8988T (cell line): ENCODE data around the gene CARD14.
"Not testable (repeated sequence)": the region's sequence is repeated elsewhere in the genome, so short reads cannot be mapped to it uniquely, and the experiment has no call there.

Experiments used
- DNase-seq: peaks from one replicate; pipeline ENCODE4 v3.0.0; 2011

CARD14 gene

DNA sequence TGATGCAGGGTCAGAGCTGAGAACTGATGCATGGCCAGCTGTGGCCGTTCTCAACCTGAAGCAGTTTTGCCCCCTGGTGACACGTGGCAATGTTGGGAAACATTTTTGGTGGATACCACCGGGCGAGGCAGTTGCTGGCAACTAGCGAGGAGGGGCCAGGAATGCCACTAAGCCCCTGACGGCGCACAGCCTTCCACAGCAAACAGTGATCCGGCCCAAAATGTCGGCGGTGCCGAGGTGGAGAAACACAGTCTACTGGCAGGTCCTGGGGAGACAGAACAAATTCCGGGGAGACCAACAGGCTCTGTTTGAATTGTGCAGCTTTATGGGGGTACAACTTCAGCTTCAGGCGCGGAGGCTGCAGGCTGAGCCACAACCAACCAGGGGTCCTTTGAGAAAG, 58.6 kb downstream of the CARD14 start:
- DNase-seq, result no peak

GRCh38 chr17:80229011-80229410, 59.2 kb downstream of the CARD14 start:
- DNase-seq, result no peak

- no peak for DNase-seq
Measured at GRCh38 chr17:80232438-80232837, 62.6 kb downstream of the CARD14 start.

GRCh38 chr17:80233202-80233601, 63.4 kb downstream of the CARD14 start:
- no peak for DNase-seq

- DNase-seq, result no peak
Measured at GRCh38 chr17:80236911-80237310, 67.1 kb downstream of the CARD14 start.

GRCh38 chr17:80237386-80237785, 67.6 kb downstream of the CARD14 start:
- no peak for DNase-seq

DNA sequence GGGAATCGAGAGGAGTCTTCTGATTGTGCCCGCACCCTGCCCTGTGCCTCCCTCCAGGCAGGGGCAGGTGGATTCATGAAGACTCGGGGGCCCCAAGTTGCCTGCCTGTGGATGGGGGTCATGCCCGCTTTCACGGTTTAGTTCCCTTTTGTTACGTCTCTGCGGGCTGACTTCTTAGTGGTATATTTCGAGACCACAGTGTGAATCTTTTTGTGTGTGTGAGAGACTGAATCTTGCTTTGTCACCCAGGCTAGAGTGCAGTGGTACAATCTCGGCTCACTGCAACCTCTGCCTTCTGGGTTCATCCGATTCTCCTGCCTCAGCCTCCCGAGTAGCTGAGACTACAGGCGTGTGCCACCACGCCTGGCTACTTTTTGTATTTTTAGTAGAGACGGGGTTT, 72.7 kb downstream of the CARD14 start:
- no peak for DNase-seq

GRCh38 chr17:80243526-80244433, 74.0 kb downstream of the CARD14 start:
- DNase-seq, result no peak

- DNase-seq, result not testable (repeated sequence)
Measured at GRCh38 chr17:80244448-80244847, 74.6 kb downstream of the CARD14 start.

DNA sequence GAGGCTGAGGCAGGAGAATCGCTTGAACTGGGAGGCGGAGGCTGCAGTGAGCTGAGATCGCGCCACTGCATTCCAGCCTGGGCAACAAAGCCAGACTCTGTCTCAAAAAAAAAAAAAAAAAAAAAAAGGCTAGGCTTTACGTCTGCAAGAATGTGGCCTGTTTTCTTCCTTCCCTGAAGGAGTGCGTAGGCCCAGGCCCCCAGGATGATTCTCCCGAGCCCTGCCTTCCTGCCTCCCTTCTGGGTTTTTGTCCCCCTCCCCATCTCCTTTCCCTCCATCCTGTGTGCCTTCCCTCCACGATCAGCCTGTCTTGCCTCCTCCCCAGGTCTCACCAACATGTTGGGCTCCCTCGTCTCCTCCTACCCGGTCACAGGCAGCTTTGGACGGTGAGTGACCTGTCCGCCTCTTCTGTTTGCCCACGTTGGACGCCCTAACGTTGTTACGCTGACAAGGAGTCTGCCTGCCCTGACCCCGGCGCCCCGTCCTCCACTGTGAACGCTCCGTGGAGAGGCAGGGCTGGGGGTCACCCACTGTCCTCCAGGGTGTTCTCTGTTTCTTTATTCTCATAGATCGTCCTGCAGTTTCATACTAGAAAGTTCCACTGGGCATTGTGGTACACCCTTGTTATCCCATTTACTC, 75.2 kb downstream of the CARD14 start:
- no peak for DNase-seq

GRCh38 chr17:80245566-80246265, 75.9 kb downstream of the CARD14 start:
- DNase-seq, result no peak

DNA sequence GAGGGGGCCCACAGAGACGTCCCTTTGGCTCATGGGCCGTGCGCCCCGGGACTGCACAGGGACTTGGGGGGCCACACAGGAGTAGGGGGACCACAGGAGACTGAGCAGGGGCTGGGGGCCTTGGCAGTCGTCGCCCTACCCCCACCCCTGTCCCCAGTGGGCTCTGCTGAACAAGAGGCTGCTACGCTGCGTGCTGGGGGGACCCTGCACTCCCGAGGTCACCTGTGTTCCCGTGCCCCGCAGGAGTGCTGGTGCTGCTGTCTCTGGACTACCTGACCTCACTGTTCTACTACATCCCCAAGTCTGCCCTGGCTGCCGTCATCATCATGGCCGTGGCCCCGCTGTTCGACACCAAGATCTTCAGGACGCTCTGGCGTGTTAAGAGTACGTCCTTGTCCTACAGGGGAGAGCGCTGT, 76.4 kb downstream of the CARD14 start:
- no peak for DNase-seq

DNA sequence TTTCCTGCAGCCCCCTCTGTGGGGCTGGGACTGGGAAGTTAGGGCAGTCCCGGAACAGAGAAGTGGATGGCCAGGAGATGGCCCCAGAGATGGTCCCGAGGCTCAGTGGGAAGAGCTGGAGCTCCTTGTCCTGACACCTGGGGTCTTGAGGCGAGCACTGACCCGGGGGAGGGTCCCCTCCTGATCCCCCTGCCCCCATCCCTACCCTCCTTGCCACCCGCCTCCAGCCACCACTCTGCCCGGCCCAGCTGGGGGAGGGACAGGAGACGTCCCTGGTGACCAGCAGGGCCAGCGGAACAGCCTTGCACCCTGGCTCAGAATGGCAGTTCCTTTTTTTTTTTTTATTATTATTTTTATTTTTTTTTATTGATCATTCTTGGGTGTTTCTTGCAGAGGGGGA, 76.9 kb downstream of the CARD14 start:
- no peak for DNase-seq

DNA sequence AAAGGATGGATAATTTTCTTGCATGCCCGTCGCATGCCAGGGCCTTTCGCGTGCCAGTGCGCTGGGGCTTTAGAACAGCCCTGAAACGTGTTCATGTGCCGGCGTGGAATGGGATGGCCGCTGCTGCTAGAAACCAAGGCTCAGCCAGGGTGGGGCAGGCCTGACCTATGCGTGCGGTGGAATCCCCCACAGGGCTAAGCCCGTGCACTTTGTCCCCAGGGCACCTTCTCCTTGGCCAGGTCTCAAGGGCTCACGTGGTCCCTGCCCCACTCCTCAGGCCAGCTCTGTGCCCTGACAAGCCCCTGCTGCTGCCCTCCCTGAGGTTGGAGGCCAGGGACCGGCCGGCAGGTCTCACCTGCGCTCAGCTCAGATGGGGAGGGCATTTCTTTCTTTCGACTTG, 77.7 kb downstream of the CARD14 start:
- no peak for DNase-seq

DNA sequence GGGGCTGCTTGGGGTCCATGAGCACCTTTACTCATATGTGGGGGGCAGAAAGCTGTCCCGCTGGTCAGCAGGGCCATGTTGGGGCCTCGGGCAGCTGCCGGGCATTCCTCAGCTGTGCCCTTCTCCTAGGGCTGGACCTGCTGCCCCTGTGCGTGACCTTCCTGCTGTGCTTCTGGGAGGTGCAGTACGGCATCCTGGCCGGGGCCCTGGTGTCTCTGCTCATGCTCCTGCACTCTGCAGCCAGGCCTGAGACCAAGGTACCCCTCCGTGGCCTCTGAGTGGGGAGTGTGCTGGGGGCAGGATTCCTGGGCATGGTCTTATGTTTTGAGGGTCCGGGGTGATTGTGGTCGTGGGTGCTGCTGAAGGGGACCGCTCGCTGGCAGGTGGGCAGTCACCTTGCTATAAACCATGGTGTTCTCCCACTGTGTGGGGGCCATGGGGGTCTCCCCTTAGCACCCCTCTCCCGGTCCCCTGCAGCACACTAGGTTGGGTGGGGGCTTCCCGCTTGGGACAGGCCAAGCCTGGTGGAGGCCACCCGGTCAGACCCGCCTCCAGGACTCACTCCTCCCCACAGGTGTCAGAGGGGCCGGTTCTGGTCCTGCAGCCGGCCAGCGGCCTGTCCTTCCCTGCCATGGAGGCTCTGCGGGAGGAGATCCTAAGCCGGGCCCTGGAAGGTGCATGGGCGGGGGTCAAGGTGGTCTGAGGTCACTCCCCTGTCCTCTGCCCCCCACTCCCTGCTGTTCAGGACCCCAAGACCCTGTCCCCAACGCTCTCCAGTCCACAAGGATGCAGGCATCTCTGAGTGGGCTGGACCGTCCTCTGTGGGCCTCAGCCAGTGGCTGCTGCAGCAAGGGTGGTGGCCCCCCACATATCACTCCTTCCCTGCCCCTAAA, 78.4 kb downstream of the CARD14 start:
- DNase-seq, result no peak

DNA sequence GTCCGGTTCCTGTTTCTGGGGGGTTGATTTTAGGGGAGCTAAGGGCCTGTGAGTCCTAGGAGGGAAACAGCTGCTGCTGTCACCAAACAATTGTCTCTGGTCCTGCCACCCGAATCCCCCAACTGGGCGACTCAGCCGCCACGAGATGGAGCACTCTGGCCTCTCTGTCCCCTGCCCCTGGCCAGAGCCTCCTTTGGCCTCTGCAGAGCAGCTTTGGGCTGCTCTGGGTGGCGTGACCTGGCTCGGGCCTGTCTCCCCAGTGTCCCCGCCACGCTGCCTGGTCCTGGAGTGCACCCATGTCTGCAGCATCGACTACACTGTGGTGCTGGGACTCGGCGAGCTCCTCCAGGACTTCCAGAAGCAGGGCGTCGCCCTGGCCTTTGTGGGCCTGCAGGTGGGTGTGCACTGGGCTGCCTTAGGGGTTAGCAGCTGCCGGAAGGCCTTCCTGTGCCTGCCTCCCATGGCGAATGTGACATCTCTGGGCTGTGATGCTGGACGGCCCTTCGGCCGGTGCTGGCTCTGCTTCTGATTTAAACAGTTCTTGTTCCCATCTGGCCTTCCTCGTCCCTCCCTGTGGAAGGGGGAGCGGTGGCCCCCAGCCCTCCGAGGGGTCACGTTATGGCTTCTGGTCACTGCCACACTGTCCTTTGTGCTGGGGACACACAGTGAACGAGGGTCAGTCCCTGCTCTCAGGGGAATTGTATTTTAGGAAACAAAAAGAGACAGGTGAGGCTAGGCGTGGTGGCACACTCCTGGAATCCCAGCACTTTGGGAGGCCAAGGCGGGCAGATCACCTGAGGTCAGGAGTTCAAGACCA, 79.3 kb downstream of the CARD14 start:
- DNase-seq, result no peak

DNA sequence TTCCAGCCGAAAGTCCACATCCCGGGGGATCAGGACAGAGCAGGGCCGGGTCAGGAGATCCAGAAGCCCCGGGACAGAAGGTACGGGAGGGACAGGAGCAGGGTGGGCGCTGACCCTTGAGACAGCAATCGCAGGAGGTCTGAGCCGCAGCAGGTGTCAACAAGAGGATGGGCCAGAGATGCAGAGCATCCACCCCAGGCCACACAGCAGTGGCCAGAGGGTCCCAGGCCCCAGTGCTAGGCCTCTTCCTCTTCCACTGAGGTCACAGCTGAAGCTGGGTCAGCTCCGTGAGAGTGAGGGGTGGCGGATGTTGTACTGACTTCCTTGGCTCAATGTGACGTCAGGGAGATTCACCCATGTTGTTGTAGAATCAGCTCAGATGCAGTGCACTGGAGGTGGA, 82.1 kb downstream of the CARD14 start:
- no peak for DNase-seq

GRCh38 chr17:80252871-80253270, 83.0 kb downstream of the CARD14 start:
- DNase-seq, result peak; percentile 82

- no peak for DNase-seq
Measured at GRCh38 chr17:80253631-80254395, 84.0 kb downstream of the CARD14 start.

DNA sequence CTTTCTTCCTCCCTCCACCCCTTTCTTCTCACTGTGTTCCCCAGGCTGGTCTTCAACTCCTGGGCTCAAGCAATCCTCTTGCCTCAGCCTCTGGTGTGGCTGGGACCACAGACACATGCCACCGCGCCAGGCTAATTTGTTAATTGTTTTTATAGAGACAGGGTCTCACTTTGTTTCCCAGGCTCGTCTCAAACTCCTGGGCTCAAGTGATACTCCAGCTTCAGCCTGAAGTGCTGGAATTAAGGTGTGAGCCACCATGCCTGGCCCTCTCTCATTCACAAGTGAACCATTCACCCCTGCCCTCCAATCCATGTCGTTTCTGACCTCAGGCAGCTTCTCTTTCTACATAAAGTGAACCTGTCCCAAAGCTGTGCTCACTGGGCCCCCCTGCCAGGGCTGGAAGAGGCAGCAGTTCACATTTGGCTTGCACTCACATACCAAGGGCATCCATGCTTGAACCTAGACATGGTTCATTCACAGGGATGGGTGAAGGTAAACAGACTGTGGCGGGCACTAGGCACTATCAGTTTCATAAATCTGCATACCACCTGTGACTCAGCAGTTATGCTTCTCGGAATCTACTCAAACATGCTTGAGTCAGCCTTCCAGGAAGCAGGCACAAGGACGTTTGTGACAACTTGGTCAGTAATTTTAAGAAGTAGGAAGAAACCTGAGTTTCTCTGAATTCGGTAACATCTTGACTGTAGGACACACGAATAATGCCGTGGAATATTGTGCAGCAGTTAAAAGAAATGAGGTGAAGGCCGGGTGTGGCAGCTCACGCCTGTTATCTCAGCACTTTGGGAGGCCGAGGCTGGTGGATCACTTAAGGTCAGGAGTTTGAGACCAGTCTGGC, 84.8 kb downstream of the CARD14 start:
- peak; percentile 61 for DNase-seq
